ENCODE measurements around the gene RNF115. TPM values are rescaled to one million over a fixed set of nuclear protein-coding genes. Genes with fewer than 3 reads are reported as not detected.

The RNF115 gene
- total RNA-seq, 3 donors from 2014 or later (not counting 1 experiment from before 2014, with no cell fraction given), result 26.7 to 31.8 (median 30.8) TPM

DNA sequence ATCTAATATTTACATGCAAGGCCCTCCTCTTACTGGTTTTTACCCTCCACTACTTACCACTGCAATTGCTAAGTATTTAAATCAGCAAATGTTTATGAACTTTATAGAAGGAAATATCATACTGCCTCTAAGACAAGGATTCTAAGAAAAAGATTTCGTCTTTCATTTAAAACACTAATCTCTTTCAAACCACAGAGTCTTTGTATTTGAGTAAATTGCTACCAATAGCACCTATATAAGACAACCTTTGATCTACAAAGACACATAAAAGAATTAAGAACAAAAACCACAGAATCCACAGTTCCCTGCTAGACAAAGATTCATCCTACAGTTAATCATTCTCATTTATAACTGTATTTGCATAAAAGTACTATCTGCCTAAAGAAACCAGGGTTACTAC is 37.6 kb downstream of the RNF115 start:
- H3K4me3 ChIP-seq (ENCODE audit: low read length), result no peak overlapping the region
- no peaks in the 10 kb centered on the region for H3K27me3 ChIP-seq (ENCODE audit: control insufficient read depth, insufficient read depth, low read length)
- no peak for ATAC-seq
- no peaks in the 10 kb centered on the region for H3K9me3 ChIP-seq (ENCODE audit: control insufficient read depth, insufficient read depth, low read length)
- no peak overlapping the region for H3K27ac ChIP-seq (ENCODE audit: low read length)
- TF ChIP-seq, protein P1, sequence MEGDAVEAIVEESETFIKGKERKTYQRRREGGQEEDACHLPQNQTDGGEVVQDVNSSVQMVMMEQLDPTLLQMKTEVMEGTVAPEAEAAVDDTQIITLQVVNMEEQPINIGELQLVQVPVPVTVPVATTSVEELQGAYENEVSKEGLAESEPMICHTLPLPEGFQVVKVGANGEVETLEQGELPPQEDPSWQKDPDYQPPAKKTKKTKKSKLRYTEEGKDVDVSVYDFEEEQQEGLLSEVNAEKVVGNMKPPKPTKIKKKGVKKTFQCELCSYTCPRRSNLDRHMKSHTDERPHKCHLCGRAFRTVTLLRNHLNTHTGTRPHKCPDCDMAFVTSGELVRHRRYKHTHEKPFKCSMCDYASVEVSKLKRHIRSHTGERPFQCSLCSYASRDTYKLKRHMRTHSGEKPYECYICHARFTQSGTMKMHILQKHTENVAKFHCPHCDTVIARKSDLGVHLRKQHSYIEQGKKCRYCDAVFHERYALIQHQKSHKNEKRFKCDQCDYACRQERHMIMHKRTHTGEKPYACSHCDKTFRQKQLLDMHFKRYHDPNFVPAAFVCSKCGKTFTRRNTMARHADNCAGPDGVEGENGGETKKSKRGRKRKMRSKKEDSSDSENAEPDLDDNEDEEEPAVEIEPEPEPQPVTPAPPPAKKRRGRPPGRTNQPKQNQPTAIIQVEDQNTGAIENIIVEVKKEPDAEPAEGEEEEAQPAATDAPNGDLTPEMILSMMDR (IDR thresholded peaks at IDR 0.05), result no peak
- no peaks in the 10 kb centered on the region for H3K4me1 ChIP-seq (ENCODE audit: control insufficient read depth, insufficient read depth, low read length)
- DNase-seq, result no peak
- Mint-ChIP-seq H3K27ac (peak overlapping the region; percentile 15 to 59), H3K4me1 (peaks cover 18 to 31% of the 10 kb centered on the region in 2 donors), H3K36me3 (no peaks in the 10 kb centered on the region), H3K27me3 (ENCODE audit: low read depth in 2 of 2) (no peaks in the 10 kb centered on the region), H3K9me3 (no peaks in the 10 kb centered on the region), H3K4me3 (no peak overlapping the region)
- WGBS (ENCODE audit: insufficient coverage), result no CpG with 5 or more reads among the region's 1 CpG
- intact Hi-C loops (cut with micrococcal nuclease), result no loop called here
- peaks cover 24% of the 10 kb centered on the region for H3K36me3 ChIP-seq (ENCODE audit: control insufficient read depth, insufficient read depth, low read length)

DNA sequence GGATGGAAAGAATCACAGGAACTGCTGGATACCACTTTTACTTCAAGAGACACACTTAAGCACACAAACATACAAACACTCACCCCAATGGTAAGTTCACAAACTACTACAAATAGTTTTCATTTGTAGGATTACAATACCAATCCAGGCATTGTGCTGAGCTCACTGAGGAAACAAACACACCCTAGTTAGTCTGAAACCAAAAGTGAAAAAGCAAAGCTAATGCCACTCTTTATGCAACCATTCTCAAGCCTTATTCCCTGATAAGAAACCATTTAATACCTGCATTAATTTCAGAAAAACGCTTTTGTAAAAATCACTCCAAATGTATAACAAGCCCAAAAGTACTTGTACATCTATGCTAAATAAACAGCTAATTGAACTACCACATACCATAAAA is 38.3 kb downstream of the RNF115 start:
- 95% methylated on average over 1 of the region's 1 CpG for WGBS (ENCODE audit: insufficient coverage)
- no peak for DNase-seq
- Histone ChIP-seq H3K4me1 (ENCODE audit: control insufficient read depth, insufficient read depth, low read length) (no peaks in the 10 kb centered on the region), H3K27me3 (ENCODE audit: control insufficient read depth, insufficient read depth, low read length) (no peaks in the 10 kb centered on the region), H3K36me3 (ENCODE audit: control insufficient read depth, insufficient read depth, low read length) (peaks cover 24% of the 10 kb centered on the region), H3K27ac (ENCODE audit: low read length) (no peak overlapping the region), H3K9me3 (ENCODE audit: control insufficient read depth, insufficient read depth, low read length) (no peaks in the 10 kb centered on the region), H3K4me3 (ENCODE audit: low read length) (no peak overlapping the region)
- H3K27me3 Mint-ChIP-seq (ENCODE audit: low read depth in 2 of 2), result no peaks in the 10 kb centered on the region
- TF ChIP-seq, protein P1 (IDR thresholded peaks at IDR 0.05), result no peak
- no peak for ATAC-seq
- H3K36me3 Mint-ChIP-seq, result no peaks in the 10 kb centered on the region
- H3K27ac Mint-ChIP-seq, result peak overlapping the region; percentile 15 to 59
- no peaks in the 10 kb centered on the region for H3K9me3 Mint-ChIP-seq
- no peak overlapping the region for H3K4me3 Mint-ChIP-seq
- H3K4me1 Mint-ChIP-seq, result peaks cover 18 to 37% of the 10 kb centered on the region in 2 donors
- intact Hi-C loops (cut with micrococcal nuclease), result no loop called here

- H3K27me3 Mint-ChIP-seq (ENCODE audit: low read depth in 2 of 2), result no peaks in the 10 kb centered on the region
- peaks cover 24% of the 10 kb centered on the region for H3K36me3 ChIP-seq (ENCODE audit: control insufficient read depth, insufficient read depth, low read length)
- WGBS (ENCODE audit: insufficient coverage), result 100% methylated on average over 1 of the region's 3 CpGs
Measured at GRCh38 chr1:145784409-145784808, 39.5 kb downstream of the RNF115 start.

More at GRCh38 chr1:145784409-145784808, 39.5 kb downstream of the RNF115 start:
- H3K4me1 ChIP-seq (ENCODE audit: control insufficient read depth, insufficient read depth, low read length), result no peaks in the 10 kb centered on the region
- TF ChIP-seq, protein P1 (IDR thresholded peaks at IDR 0.05), result no peak
- no peak overlapping the region for H3K27ac ChIP-seq (ENCODE audit: low read length)
- ATAC-seq (no peak), DNase-seq (no peak)
- peak overlapping the region in 1 of 2 donors; percentile 59 for H3K27ac Mint-ChIP-seq
- H3K27me3 ChIP-seq (ENCODE audit: control insufficient read depth, insufficient read depth, low read length), result no peaks in the 10 kb centered on the region
- H3K9me3 Mint-ChIP-seq, result no peaks in the 10 kb centered on the region
- H3K4me1 Mint-ChIP-seq, result peaks cover 18 to 37% of the 10 kb centered on the region in 2 donors
- no peak overlapping the region for H3K4me3 ChIP-seq (ENCODE audit: low read length)
- H3K9me3 ChIP-seq (ENCODE audit: control insufficient read depth, insufficient read depth, low read length), result no peaks in the 10 kb centered on the region
- intact Hi-C loops (cut with micrococcal nuclease), result no loop called here
- H3K36me3 Mint-ChIP-seq, result no peaks in the 10 kb centered on the region
- H3K4me3 Mint-ChIP-seq, result no peak overlapping the region
